Measurements from ENCODE around the gene AKR1B15. TPM values are rescaled to one million over a fixed set of nuclear protein-coding genes. Genes with fewer than 3 reads are reported as not detected.

The AKR1B15 gene
- total RNA-seq, 4 donors from 2014 or later = 1.9 TPM; not detected in 3

DNA sequence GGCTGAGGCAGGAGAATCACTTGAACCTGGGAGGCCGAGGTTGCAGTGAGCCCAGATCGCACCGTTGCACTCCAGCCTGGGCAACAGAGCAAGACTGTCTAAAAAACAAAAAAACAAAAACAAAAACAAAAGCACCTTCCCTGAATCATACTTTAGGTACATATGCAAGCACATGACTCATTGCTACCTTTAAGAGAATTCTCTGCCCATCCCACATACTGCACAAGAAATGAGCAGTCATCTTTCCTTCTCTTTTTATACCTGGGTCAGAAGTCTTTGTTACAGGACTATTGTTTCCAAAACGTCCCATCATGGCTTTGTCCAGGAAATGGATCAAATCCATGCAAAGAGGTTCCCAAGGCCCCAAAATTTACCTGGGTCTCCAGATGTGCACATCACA lies 43.1 kb upstream of the AKR1B15 start:
- H3K9me3 ChIP-seq = no peaks in the 10 kb centered on the region
- no peaks in the 10 kb centered on the region for H3K4me1 ChIP-seq
- H3K27ac ChIP-seq = no peak overlapping the region
- no peak overlapping the region for H3K4me3 ChIP-seq
- no peaks in the 10 kb centered on the region for H3K36me3 ChIP-seq
- DNase-seq = no peak
- no peaks in the 10 kb centered on the region for H3K27me3 ChIP-seq
- no peak for TF ChIP-seq POLR2A (IDR thresholded peaks at IDR 0.05)
- TF ChIP-seq, protein P1, sequence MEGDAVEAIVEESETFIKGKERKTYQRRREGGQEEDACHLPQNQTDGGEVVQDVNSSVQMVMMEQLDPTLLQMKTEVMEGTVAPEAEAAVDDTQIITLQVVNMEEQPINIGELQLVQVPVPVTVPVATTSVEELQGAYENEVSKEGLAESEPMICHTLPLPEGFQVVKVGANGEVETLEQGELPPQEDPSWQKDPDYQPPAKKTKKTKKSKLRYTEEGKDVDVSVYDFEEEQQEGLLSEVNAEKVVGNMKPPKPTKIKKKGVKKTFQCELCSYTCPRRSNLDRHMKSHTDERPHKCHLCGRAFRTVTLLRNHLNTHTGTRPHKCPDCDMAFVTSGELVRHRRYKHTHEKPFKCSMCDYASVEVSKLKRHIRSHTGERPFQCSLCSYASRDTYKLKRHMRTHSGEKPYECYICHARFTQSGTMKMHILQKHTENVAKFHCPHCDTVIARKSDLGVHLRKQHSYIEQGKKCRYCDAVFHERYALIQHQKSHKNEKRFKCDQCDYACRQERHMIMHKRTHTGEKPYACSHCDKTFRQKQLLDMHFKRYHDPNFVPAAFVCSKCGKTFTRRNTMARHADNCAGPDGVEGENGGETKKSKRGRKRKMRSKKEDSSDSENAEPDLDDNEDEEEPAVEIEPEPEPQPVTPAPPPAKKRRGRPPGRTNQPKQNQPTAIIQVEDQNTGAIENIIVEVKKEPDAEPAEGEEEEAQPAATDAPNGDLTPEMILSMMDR (IDR thresholded peaks at IDR 0.05) = no peak

DNA sequence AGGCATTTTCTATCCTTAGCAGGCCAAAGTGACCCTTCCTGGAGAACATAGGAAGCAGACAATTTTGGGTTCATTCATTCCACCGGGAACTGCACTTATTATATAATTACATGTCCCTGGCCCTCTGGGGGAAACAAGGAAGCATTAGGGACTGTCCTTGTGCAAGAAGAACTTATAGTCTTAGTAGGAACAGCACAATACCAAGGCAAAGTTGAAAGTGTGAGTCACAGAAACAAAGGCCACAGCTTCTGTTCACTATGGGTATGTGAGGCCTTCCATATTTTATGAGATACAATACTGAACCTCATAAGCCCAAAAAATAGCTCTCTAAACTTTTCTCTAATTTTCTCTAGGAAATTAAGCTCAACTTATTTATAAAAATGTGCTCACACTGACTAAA lies 39.9 kb upstream of the AKR1B15 start:
- no peaks in the 10 kb centered on the region for H3K4me1 ChIP-seq
- no peaks in the 10 kb centered on the region for H3K27me3 ChIP-seq
- H3K9me3 ChIP-seq = no peaks in the 10 kb centered on the region
- no peaks in the 10 kb centered on the region for H3K36me3 ChIP-seq
- H3K4me3 ChIP-seq = no peak overlapping the region
- TF ChIP-seq, protein P1 (IDR thresholded peaks at IDR 0.05) = no peak
- DNase-seq = no peak
- no peak overlapping the region for H3K27ac ChIP-seq

DNA sequence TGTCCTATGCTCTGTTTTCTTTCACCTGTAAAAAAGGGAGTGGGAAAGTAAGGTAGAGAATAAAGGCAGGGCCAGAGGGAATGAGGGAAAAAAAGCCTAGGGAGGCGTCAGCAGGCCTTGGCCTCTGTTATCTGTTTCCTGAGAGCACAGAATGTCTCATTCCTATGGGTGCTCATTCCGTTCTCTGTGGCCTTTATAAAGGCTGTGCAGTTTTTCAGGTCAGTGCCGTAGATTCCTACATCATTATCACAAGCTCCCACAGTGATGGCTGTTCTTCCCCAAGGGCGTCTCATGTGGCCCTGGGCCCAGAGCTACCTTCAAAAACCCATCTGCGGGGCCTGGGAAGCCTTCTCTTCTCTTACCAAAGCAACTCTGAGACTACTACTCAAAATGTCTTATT lies 38.3 kb upstream of the AKR1B15 start:
- no peak for DNase-seq
- no peaks in the 10 kb centered on the region for H3K4me1 ChIP-seq
- H3K27me3 ChIP-seq = no peaks in the 10 kb centered on the region
- no peaks in the 10 kb centered on the region for H3K36me3 ChIP-seq
- H3K4me3 ChIP-seq = no peak overlapping the region
- H3K9me3 ChIP-seq = no peaks in the 10 kb centered on the region
- TF ChIP-seq, protein P1 (IDR thresholded peaks at IDR 0.05) = no peak
- no peak for TF ChIP-seq POLR2A (IDR thresholded peaks at IDR 0.05)
- H3K27ac ChIP-seq = no peak overlapping the region

DNA sequence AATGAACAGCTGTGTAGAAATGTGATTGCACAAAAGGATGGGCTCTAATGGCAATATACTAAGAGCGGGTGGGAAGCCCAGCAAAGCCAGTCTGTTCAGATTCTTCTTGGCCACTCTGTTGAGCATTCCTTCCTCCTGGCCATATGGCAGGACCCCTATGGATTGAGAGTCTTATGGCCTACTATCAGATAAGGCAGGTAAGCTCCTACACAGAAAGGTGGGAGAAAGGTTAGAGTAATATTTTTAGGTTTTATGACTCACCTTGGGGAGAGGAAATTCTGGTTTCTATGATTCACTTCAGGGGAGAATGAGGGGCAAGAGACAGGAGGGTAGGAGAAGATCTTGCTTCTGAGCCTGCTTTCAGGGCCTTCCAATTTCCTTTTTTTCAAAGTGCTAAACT lies 36.6 kb upstream of the AKR1B15 start:
- H3K4me3 ChIP-seq = no peak overlapping the region
- no peaks in the 10 kb centered on the region for H3K27me3 ChIP-seq
- H3K36me3 ChIP-seq = no peaks in the 10 kb centered on the region
- TF ChIP-seq, protein P1 (IDR thresholded peaks at IDR 0.05) = no peak
- TF ChIP-seq POLR2A (IDR thresholded peaks at IDR 0.05) = no peak
- no peaks in the 10 kb centered on the region for H3K9me3 ChIP-seq
- DNase-seq = no peak
- H3K27ac ChIP-seq = no peak overlapping the region
- no peaks in the 10 kb centered on the region for H3K4me1 ChIP-seq

DNA sequence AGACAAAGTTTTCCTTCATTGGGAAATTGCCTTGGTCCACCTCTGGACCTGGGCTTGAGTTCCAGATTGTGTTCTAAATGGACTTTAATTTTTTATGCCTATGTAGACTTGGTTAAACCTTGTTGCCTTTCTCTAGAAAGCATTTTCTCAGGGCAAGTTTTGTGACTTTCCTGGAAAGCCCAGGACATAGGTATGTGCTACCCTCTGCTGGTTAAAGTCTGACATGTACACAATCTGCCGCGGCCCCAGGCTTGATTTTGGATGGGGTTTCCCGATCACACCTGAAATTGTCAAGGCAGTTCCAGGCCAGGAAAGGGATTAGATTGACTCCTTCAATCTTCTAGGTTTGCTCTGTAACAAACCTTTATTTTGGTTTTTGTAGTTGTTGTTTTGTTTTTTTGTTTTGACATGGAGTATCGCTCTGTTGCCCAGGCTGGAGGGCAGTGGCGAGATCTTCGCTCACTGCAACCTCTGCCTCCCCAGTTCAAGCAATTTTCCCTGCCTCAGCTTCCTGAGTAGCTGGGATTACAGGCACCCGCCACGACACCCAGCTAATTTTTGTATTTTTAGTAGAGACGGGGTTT lies 35.6 kb upstream of the AKR1B15 start:
- no peak overlapping the region for H3K4me3 ChIP-seq
- no peaks in the 10 kb centered on the region for H3K27me3 ChIP-seq
- peak in 1 of 3 donors; percentile 58 for DNase-seq
- H3K27ac ChIP-seq = no peak overlapping the region
- H3K4me1 ChIP-seq = no peaks in the 10 kb centered on the region
- TF ChIP-seq, protein P1 (IDR thresholded peaks at IDR 0.05) = peak in 4 of 6 experiments; percentile 47 to 74 (median 68)
- no peak for TF ChIP-seq POLR2A (IDR thresholded peaks at IDR 0.05)
- H3K36me3 ChIP-seq = no peaks in the 10 kb centered on the region
- H3K9me3 ChIP-seq = no peaks in the 10 kb centered on the region

DNA sequence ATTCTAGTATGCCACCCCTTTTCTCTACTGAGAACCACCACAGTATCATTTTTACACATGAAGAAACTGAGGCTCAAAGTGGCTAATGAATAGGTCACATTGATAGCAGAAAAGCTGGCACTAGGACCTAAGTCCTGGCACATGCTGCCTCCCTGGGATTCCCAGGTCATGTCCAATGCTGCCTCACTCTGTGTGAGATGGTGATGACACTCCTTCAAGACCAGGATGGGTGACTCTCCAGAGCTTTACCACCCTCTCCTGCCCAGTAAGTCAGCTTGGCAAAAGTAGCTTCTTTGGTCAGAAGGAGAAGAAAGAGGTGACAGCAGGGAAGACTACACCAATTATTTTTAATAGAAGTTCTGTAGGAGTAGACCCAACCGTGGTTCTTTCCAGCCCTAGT lies 34.8 kb upstream of the AKR1B15 start:
- Histone ChIP-seq H3K27me3 (no peaks in the 10 kb centered on the region), H3K9me3 (no peaks in the 10 kb centered on the region), H3K4me1 (no peaks in the 10 kb centered on the region), H3K27ac (no peak overlapping the region), H3K36me3 (no peaks in the 10 kb centered on the region), H3K4me3 (no peak overlapping the region)
- no peak for DNase-seq
- TF ChIP-seq POLR2A (IDR thresholded peaks at IDR 0.05) = no peak
- TF ChIP-seq, protein P1 (IDR thresholded peaks at IDR 0.05) = no peak

Data from Peyer's patch (tissue), 4 donors.